ENCODE results near the gene C6orf136. TPM values are rescaled to one million over a fixed set of nuclear protein-coding genes. Genes with fewer than 3 reads are reported as not detected.

The C6orf136 gene
- total and polyA plus RNA-seq, 4 donors: 2.0 to 12.0 (median 9.8) TPM

GRCh38 chr6:30635834-30636233 lies 11.1 kb upstream of the C6orf136 start:
- no peaks in the 10 kb centered on the region for H3K27me3 ChIP-seq (ENCODE audit: control insufficient read depth in 4 of 4, insufficient read depth in 4 of 4, low read length in 3 of 4)
- no peak overlapping the region for H3K27ac ChIP-seq (ENCODE audit: low read depth in 1 of 2, low read length in 2 of 2)
- no peaks in the 10 kb centered on the region for H3K9me3 ChIP-seq (ENCODE audit: control insufficient read depth in 4 of 4, low read length in 3 of 4)
- H3K4me3 ChIP-seq (ENCODE audit: low read depth in 1 of 3, low read length in 3 of 3): no peak overlapping the region
- no peak overlapping the region for H3K9ac ChIP-seq (ENCODE audit: low read depth in 1 of 2, low read length in 2 of 2)
- H3K4me1 ChIP-seq (ENCODE audit: control insufficient read depth in 4 of 4, insufficient read depth in 4 of 4, low read length in 3 of 4): peaks cover 0 to 9% (median 0%) of the 10 kb centered on the region in 4 donors
- TF ChIP-seq HNF4G (IDR thresholded peaks at IDR 0.05): no peak
- no peak for TF ChIP-seq ZBTB33 (IDR thresholded peaks at IDR 0.05)
- no peak for TF ChIP-seq NR2F2 (IDR thresholded peaks at IDR 0.05)
- TF ChIP-seq HNF4A (conservative IDR thresholded peaks at IDR 0.05): no peak
- TF ChIP-seq ATF3 (IDR thresholded peaks at IDR 0.05): no peak
- TF ChIP-seq EGR1 (IDR thresholded peaks at IDR 0.05; ENCODE audit: low read depth in 2 of 2): no peak
- TF ChIP-seq MAX (IDR thresholded peaks at IDR 0.05): no peak
- no peak for TF ChIP-seq REST (IDR thresholded peaks at IDR 0.05)
- no peak for TF ChIP-seq TAF1 (conservative IDR thresholded peaks at IDR 0.05)
- TF ChIP-seq JUND (IDR thresholded peaks at IDR 0.05): no peak
- no peak for TF ChIP-seq RXRA (IDR thresholded peaks at IDR 0.05)
- no peak for TF ChIP-seq FOXA1 (IDR thresholded peaks at IDR 0.05)
- no peak for TF ChIP-seq GABPA (IDR thresholded peaks at IDR 0.05 in 1 of 2, conservative IDR thresholded peaks at IDR 0.05 in 1 of 2)
- peaks cover 0 to 13% (median 2%) of the 10 kb centered on the region in 4 donors for H3K36me3 ChIP-seq (ENCODE audit: control insufficient read depth in 4 of 4, insufficient read depth in 3 of 4, low read depth in 1 of 4, low read length in 3 of 4)
- WGBS: 97% methylated on average over 3 of the region's 3 CpGs
- DNase-seq (ENCODE audit: low spot score): no peak

GRCh38 chr6:30640481-30640880 lies 6.5 kb upstream of the C6orf136 start:
- DNase-seq (ENCODE audit: low spot score): no peak
- Histone ChIP-seq H3K4me3 (ENCODE audit: low read depth in 1 of 3, low read length in 3 of 3) (no peak overlapping the region), H3K27me3 (ENCODE audit: control insufficient read depth in 4 of 4, insufficient read depth in 4 of 4, low read length in 3 of 4) (no peaks in the 10 kb centered on the region), H3K4me1 (ENCODE audit: control insufficient read depth in 4 of 4, insufficient read depth in 4 of 4, low read length in 3 of 4) (peaks cover 0 to 12% (median 6%) of the 10 kb centered on the region in 4 donors), H3K27ac (ENCODE audit: low read depth in 1 of 2, low read length in 2 of 2) (no peak overlapping the region), H3K36me3 (ENCODE audit: control insufficient read depth in 4 of 4, insufficient read depth in 3 of 4, low read depth in 1 of 4, low read length in 3 of 4) (peaks cover 0 to 3% (median 0%) of the 10 kb centered on the region in 4 donors), H3K9ac (ENCODE audit: low read depth in 1 of 2, low read length in 2 of 2) (no peak overlapping the region), H3K9me3 (ENCODE audit: control insufficient read depth in 4 of 4, low read length in 3 of 4) (no peaks in the 10 kb centered on the region)
- TF ChIP-seq RAD21 (IDR thresholded peaks at IDR 0.05): peak; percentile 63 to 68
- TF ChIP-seq MAX (IDR thresholded peaks at IDR 0.05): no peak
- peak in 1 of 2 donors; percentile 28 for TF ChIP-seq HNF4A (conservative IDR thresholded peaks at IDR 0.05)
- TF ChIP-seq CTCF (IDR thresholded peaks at IDR 0.05; ENCODE audit: low read depth, low read length, missing input control): peak; percentile 27
- 74% methylated on average over 10 of the region's 10 CpGs for WGBS
